ENCODE measurements around the gene LYSMD2.

GRCh38 chr15:51692154-51692553 is 45.3 kb downstream of the LYSMD2 start:
- TF ChIP-seq GATA3 (IDR thresholded peaks at IDR 0.05; ENCODE audit: low read depth, low read length), result no peak
- TF ChIP-seq GATA2 (IDR thresholded peaks at IDR 0.05; ENCODE audit: low read depth, low read length), result no peak

Measured in SH-SY5Y (cell line).